KMS-11 (cell line): ENCODE measurements around the gene PIGB.

ENCODE experiments used
- H2AFZ ChIP-seq: fragments of 200-600 bp; sonication (generic); 2 replicates; pipeline ENCODE4 v1.6.1; 2016; ENCODE audit warnings: antibody characterized with exemption, mixed run types, low read depth
- H3K27ac ChIP-seq: fragments of 200-600 bp; sonication (generic); 2 replicates; pipeline ENCODE4 v1.6.1; 2016; ENCODE audit warnings: mild to moderate bottlenecking, mixed run types
- H3K27me3 ChIP-seq: fragments of 200-600 bp; sonication (generic); 2 replicates; pipeline ENCODE4 v1.6.1; 2017; ENCODE audit warnings: mild to moderate bottlenecking, low read depth, mixed run types, moderate library complexity; ENCODE audit not compliant: insufficient read depth
- H3K36me3 ChIP-seq: fragments of 200-600 bp; sonication (generic); 2 replicates; pipeline ENCODE4 v1.6.1; 2017; ENCODE audit warnings: mild to moderate bottlenecking, mixed run types; ENCODE audit not compliant: insufficient read depth
- H3K4me1 ChIP-seq: fragments of 200-600 bp; sonication (generic); 2 replicates; pipeline ENCODE4 v1.6.1; 2016; ENCODE audit warnings: mild to moderate bottlenecking, low read depth, mixed run types; ENCODE audit not compliant: poor library complexity, severe bottlenecking
- H3K4me2 ChIP-seq: fragments of 200-600 bp; sonication (generic); 2 replicates; pipeline ENCODE4 v1.7.0; 2016; ENCODE audit warnings: mild to moderate bottlenecking, mixed run types
- H3K4me3 ChIP-seq: fragments of 200-600 bp; sonication (generic); IDR thresholded peaks from 2 replicates; pipeline ENCODE4 v1.6.1; 2017; ENCODE audit warnings: low read depth, low read length, mixed read lengths; ENCODE audit not compliant: insufficient read depth
- H3K79me2 ChIP-seq: fragments of 200-600 bp; sonication (generic); 2 replicates; pipeline ENCODE4 v1.6.1; 2016; ENCODE audit warnings: low read depth, mixed run types; ENCODE audit not compliant: insufficient read depth
- H3K9ac ChIP-seq: fragments of 200-600 bp; sonication (generic); 2 replicates; pipeline ENCODE4 v1.6.1; 2016; ENCODE audit warnings: mild to moderate bottlenecking, mixed run types
- H4K20me1 ChIP-seq: fragments of 200-600 bp; sonication (generic); 2 replicates; pipeline ENCODE4 v1.6.1; 2016; ENCODE audit warnings: mild to moderate bottlenecking, mixed run types; ENCODE audit not compliant: insufficient read depth
- CTCF ChIP-seq: fragments of 200-600 bp; sonication (generic); conservative IDR thresholded peaks from 2 replicates; pipeline ENCODE4 v1.6.1; 2017; ENCODE audit warnings: low read depth, mild to moderate bottlenecking, antibody characterized with exemption, low read length, moderate library complexity, mixed read lengths

The PIGB gene

GRCh38 chr15:55401786-55402246, 82.8 kb downstream of the PIGB start:
- peak overlapping the region; percentile 97; the same call in 1 of the 2 replicates for H3K4me2 ChIP-seq
- peaks cover 92% of the 10 kb centered on the region for H3K79me2 ChIP-seq
- peaks cover 65% of the 10 kb centered on the region for H3K4me1 ChIP-seq

GRCh38 chr15:55402707-55403106, 83.7 kb downstream of the PIGB start:
- peak overlapping the region; percentile 71 for H3K9ac ChIP-seq
- TF ChIP-seq CTCF: no peak
- peak overlapping the region; percentile 97 for H3K4me2 ChIP-seq
- no peaks in the 10 kb centered on the region for H3K27me3 ChIP-seq
- no peak overlapping the region for H3K4me3 ChIP-seq
- peak overlapping the region; percentile 96 for H3K27ac ChIP-seq
- H3K36me3 ChIP-seq: no peaks in the 10 kb centered on the region
- H3K4me1 ChIP-seq: peaks cover 66% of the 10 kb centered on the region
- 0 out of 2 replicates have a peak overlapping the region, but pooled peaks have one; percentile 1 for H2AFZ ChIP-seq
- H4K20me1 ChIP-seq: no peaks in the 10 kb centered on the region
- peaks cover 94% of the 10 kb centered on the region for H3K79me2 ChIP-seq

More at GRCh38 chr15:55401786-55402246, 82.8 kb downstream of the PIGB start:
- H3K36me3 ChIP-seq: no peaks in the 10 kb centered on the region
- H3K9ac ChIP-seq: no peak overlapping the region
- H3K4me3 ChIP-seq: no peak overlapping the region
- peak overlapping the region; percentile 96 for H3K27ac ChIP-seq
- no peaks in the 10 kb centered on the region for H4K20me1 ChIP-seq
- no peak for TF ChIP-seq CTCF
- H2AFZ ChIP-seq: no peak overlapping the region
- H3K27me3 ChIP-seq: no peaks in the 10 kb centered on the region

GRCh38 chr15:55403531-55403930, 84.5 kb downstream of the PIGB start:
- H3K79me2 ChIP-seq: peaks cover 91% of the 10 kb centered on the region
- no peaks in the 10 kb centered on the region for H3K36me3 ChIP-seq
- peak overlapping the region; percentile 96 for H3K27ac ChIP-seq
- H3K9ac ChIP-seq: peak overlapping the region; percentile 71
- H4K20me1 ChIP-seq: no peaks in the 10 kb centered on the region
- TF ChIP-seq CTCF: no peak
- H3K4me2 ChIP-seq: peak overlapping the region; percentile 97
- H2AFZ ChIP-seq: 0 out of 2 replicates have a peak overlapping the region, but pooled peaks have one; percentile 8
- peaks cover 66% of the 10 kb centered on the region for H3K4me1 ChIP-seq
- H3K27me3 ChIP-seq: no peaks in the 10 kb centered on the region
- H3K4me3 ChIP-seq: no peak overlapping the region
